GM12878 (cell line): Measurements from ENCODE around the gene PRPF4. TPM values are rescaled to one million over a fixed set of nuclear protein-coding genes. Genes with fewer than 3 reads are reported as not detected.
"Not testable (repeated sequence)": the region's sequence is repeated elsewhere in the genome, so short reads cannot be mapped to it uniquely, and the experiment has no call there.

Experiments
- ATAC-seq: fragments of 200-7000 bp; cut with Tn5 transposase; 3 replicates; pipeline ENCODE4 v1.9.1; 2020; ENCODE audit warnings: mild to moderate bottlenecking, moderate library complexity
- BruUV-seq: library from RNA; stranded (reverse); fragments of 400-500 nt; replicated peaks from 2 replicates; lab custom pipeline; 2021; lab: Mats Ljungman, UMichigan
- CTCF ChIA-PET: fragments of 300-600 bp; sonication (Branson Sonifier 250); formaldehyde crosslinking; extraction: SDS; loops from one replicate; lab custom pipeline; 2021; ENCODE audit warnings: inconsistent platforms; lab: Yijun Ruan, JAX
- POLR2A ChIA-PET: fragments of 350-600 bp; formaldehyde crosslinking; extraction: SDS; loops from one replicate; lab custom pipeline; 2021; ENCODE audit warnings: inconsistent platforms; lab: Charles Lee
- RAD21 ChIA-PET: fragments of 300-600 bp; sonication (Branson Sonifier 250); formaldehyde crosslinking; loops from one replicate; lab custom pipeline; 2023; ENCODE audit warnings: antibody characterized with exemption; ENCODE audit not compliant: unreplicated experiment; lab: Charles Lee
- SMC1A ChIA-PET: fragments of 300-600 bp; sonication (Branson Sonifier 250); formaldehyde crosslinking; loops from one replicate; lab custom pipeline; 2023; ENCODE audit not compliant: unreplicated experiment, uncharacterized antibody; lab: Charles Lee
- DNase-seq: peaks from one replicate; pipeline ENCODE4 v3.0.0-alpha.2; 2011; ENCODE audit warnings: low read depth, low spot score
- FAIRE-seq: peaks from 3 replicates; lab custom pipeline; 2011; peaks lifted over from hg19 to GRCh38; lab: Jason Lieb, UNC
- H2AFZ ChIP-seq: 2 replicates; pipeline ENCODE4 v1.6.0; 2011; ENCODE audit warnings: low read depth, low read length, control low read depth; ENCODE audit not compliant: control insufficient read depth
- H3K27ac ChIP-seq: 2 replicates; pipeline ENCODE4 v1.5.1; 2011; ENCODE audit warnings: control low read depth; ENCODE audit not compliant: control insufficient read depth, insufficient read depth
- H3K27me3 ChIP-seq, 2 experiments: replicated peaks in 1 of 2; 2 replicates each; pipeline versions ENCODE4 v1.6.0 to v1.6.1; 2011; ENCODE audit warnings: low read length in 1 of 2; ENCODE audit not compliant: control insufficient read depth in 2 of 2, insufficient read depth in 2 of 2
- H3K36me3 ChIP-seq, 2 experiments: 2 replicates each; pipeline ENCODE4 v1.5.1; 2011; ENCODE audit warnings: low read length in 1 of 2; ENCODE audit not compliant: control insufficient read depth in 2 of 2, insufficient read depth in 2 of 2
- H3K4me1 ChIP-seq: 2 replicates; pipeline ENCODE4 v1.6.1; 2011; ENCODE audit warnings: mild to moderate bottlenecking, low read length, moderate library complexity, mixed read lengths; ENCODE audit not compliant: control insufficient read depth, insufficient read depth
- H3K4me2 ChIP-seq: 2 replicates; pipeline ENCODE4 v1.6.0; 2011; ENCODE audit warnings: control low read depth; ENCODE audit not compliant: control insufficient read depth, insufficient read depth
- H3K4me3 ChIP-seq: fragments of 200-600 bp; sonication (generic); 2 replicates; pipeline ENCODE4 v1.5.1; 2016
- H3K79me2 ChIP-seq: 2 replicates; pipeline ENCODE4 v1.6.0; 2011; ENCODE audit warnings: low read length; ENCODE audit not compliant: control insufficient read depth, insufficient read depth
- H3K9ac ChIP-seq: 2 replicates; pipeline ENCODE4 v1.8.0; 2011; ENCODE audit warnings: low read length, control low read depth, mixed read lengths; ENCODE audit not compliant: control insufficient read depth, insufficient read depth
- H3K9me3 ChIP-seq: replicated peaks from 3 replicates; pipeline ENCODE4 v1.5.1; 2011; ENCODE audit warnings: mild to moderate bottlenecking, low read length; ENCODE audit not compliant: control insufficient read depth, insufficient read depth
- H4K20me1 ChIP-seq: 2 replicates; pipeline ENCODE4 v1.6.0; 2011; ENCODE audit not compliant: control insufficient read depth, insufficient read depth
- CEBPB ChIP-seq, 2 experiments: fragments of 150-350 bp in 1 of 2; IDR thresholded peaks; 2 replicates each; pipeline ENCODE4 v1.6.1; 2012 to 2014; ENCODE audit warnings: low read depth in 2 of 2, low read length in 2 of 2, borderline replicate concordance in 1 of 2, inconsistent platforms in 1 of 2
- EP300 ChIP-seq, 2 experiments: fragments of 150-350 bp in 1 of 2; IDR thresholded peaks; 2 replicates each; pipeline ENCODE4 v1.6.1; 2011 to 2012; ENCODE audit warnings: low read depth in 2 of 2, low read length in 2 of 2, borderline replicate concordance in 1 of 2, improper control_type of control experiment in 1 of 2, inconsistent platforms in 1 of 2; ENCODE audit not compliant: control insufficient read depth in 1 of 2
- GABPA ChIP-seq: IDR thresholded peaks from 2 replicates; pipeline ENCODE4 v1.6.1; 2014; ENCODE audit warnings: antibody characterized with exemption, low read depth, mild to moderate bottlenecking, inconsistent platforms
- SUPT20H ChIP-seq: IDR thresholded peaks from 2 replicates; pipeline ENCODE4 v1.6.1; 2011; ENCODE audit warnings: low read depth, mild to moderate bottlenecking, low read length, moderate library complexity, borderline replicate concordance; ENCODE audit not compliant: control insufficient read depth
- ZNF274 ChIP-seq: IDR thresholded peaks from one replicate; pipeline ENCODE4 v1.8.0; 2011; ENCODE audit not compliant: insufficient read length, insufficient read depth
- WGBS: methylation state at CpG from one replicate; pipeline ENCODE4 v1.1.6; 2016; ENCODE audit warnings: low lambda C conversion rate; ENCODE audit not compliant: insufficient replicate concordance, insufficient coverage; ENCODE audit errors: missing lambda C conversion rate; 5-methylcytosine and 5-hydroxymethylcytosine counted together
- in situ Hi-C: fragments of 300-500 bp; cut with MboI; formaldehyde crosslinking; loops from 9 replicates; pipeline ENCODE4 v1.14.3; 2018; ENCODE audit warnings: mixed read lengths
- intact Hi-C: fragments of 100-400 bp; cut with micrococcal nuclease; formaldehyde crosslinking; loops from one replicate; pipeline ENCODE4 v1.14.2; 2022; ENCODE audit not compliant: unreplicated experiment
- polyA plus RNA-seq, 11 experiments: library from polyadenylated mRNA; depleted of rRNA in 4 of 11; unstranded in 6 of 11; stranded (reverse) in 5 of 11; fragments of >200 nt; fragmentation: Nextera tagmentation in 4 of 11; fragmentation: Illumina TruSeq in 1 of 11; extraction: Ambion mirVana in 4 of 11; extraction: Trizol in 1 of 11; gene quantifications; 1 replicate in 1 of 11; 2 replicates in 10 of 11; pipeline versions ENCODE4 v1.2.1 to v1.2.3, GENCODE V29; 2011 to 2016; ENCODE audit warnings: inconsistent platforms in 2 of 11, missing spikeins in 2 of 11, low read depth in 1 of 11
- total RNA-seq, 4 experiments: library from RNA; depleted of rRNA in 3 of 4; stranded (reverse); fragments of >200 nt in 3 of 4; fragmentation: Illumina TruSeq in 1 of 4; extraction: Trizol in 1 of 4; gene quantifications; 2 replicates each; pipeline versions ENCODE4 v1.2.1 to v1.2.3, GENCODE V29; 2013 to 2021

PRPF4 gene
- total and polyA plus RNA-seq, 10 of the 15 experiments (the other 5 are each of a cell fraction or from before 2014, with no cell fraction given): 23.0 to 48.1 (median 39.2) TPM

GRCh38 chr9:113293285-113293878, 17.9 kb downstream of the PRPF4 start:
- no peak for ATAC-seq
- BruUV-seq: no TSS peak
- no peaks in the 10 kb centered on the region for H3K4me1 ChIP-seq
- no peak overlapping the region for H3K9ac ChIP-seq
- H2AFZ ChIP-seq: no peak overlapping the region
- 40% methylated on average over 7 of the region's 7 CpGs for WGBS
- intact Hi-C loops: no loop called here
- RAD21 ChIA-PET: interaction anchor here (0.6 kb wide), 1 partner anchor 816 kb away, joined by 3 read pairs; no protein-coding TSS in a partner anchor
- in situ Hi-C loops: no loop called here
- no peak overlapping the region for H3K4me2 ChIP-seq
- no peak overlapping the region for H3K27ac ChIP-seq
- H4K20me1 ChIP-seq: no peaks in the 10 kb centered on the region
- SMC1A ChIA-PET: no interaction called here
- DNase-seq: no peak
- H3K27me3 ChIP-seq: no peaks in the 10 kb centered on the region
- no peak overlapping the region for H3K4me3 ChIP-seq
- TF ChIP-seq EP300 (IDR thresholded peaks at IDR 0.05; ENCODE audit: borderline replicate concordance in 1 of 2, control insufficient read depth in 1 of 2, low read depth in 2 of 2, low read length in 2 of 2) (no peak), SUPT20H (no peak), ZNF274 (no peak), CEBPB (IDR thresholded peaks at IDR 0.05; ENCODE audit: borderline replicate concordance in 1 of 2, low read depth in 2 of 2, low read length in 2 of 2) (no peak), GABPA (no peak)
- H3K36me3 ChIP-seq: peaks cover 14% of the 10 kb centered on the region in 2 experiments
- CTCF ChIA-PET: no interaction called here
- FAIRE-seq: no peak
- POLR2A ChIA-PET: no interaction called here
- no peaks in the 10 kb centered on the region for H3K9me3 ChIP-seq
- H3K79me2 ChIP-seq: no peaks in the 10 kb centered on the region

GRCh38 chr9:113296247-113296646, 20.8 kb downstream of the PRPF4 start:
- intact Hi-C loops, H3K4me2 ChIP-seq, H2AFZ ChIP-seq, H3K27me3 ChIP-seq, H3K27ac ChIP-seq, FAIRE-seq, H3K79me2 ChIP-seq, H3K4me3 ChIP-seq, H3K4me1 ChIP-seq, RAD21 ChIA-PET, ATAC-seq, H3K9me3 ChIP-seq, DNase-seq, in situ Hi-C loops, H4K20me1 ChIP-seq, H3K36me3 ChIP-seq, BruUV-seq, H3K9ac ChIP-seq, CTCF ChIA-PET: not testable (repeated sequence)
- ChIA-PET POLR2A (interaction anchor here (0.7 kb wide), 1 partner anchor 15 kb away, joined by 3 read pairs; no protein-coding TSS in a partner anchor), SMC1A (interaction anchor here (0.7 to 1.6 kb wide), 3 partner anchors 10 to 362 kb away, joined by 3 to 5 read pairs (median 3); partner anchors contain the start of genes CDC26 and PRPF4)
- WGBS: 98% methylated on average over 8 of the region's 8 CpGs
